IMR-90 (cell line): ENCODE data around the gene CNTNAP3B. TPM values are rescaled to one million over a fixed set of nuclear protein-coding genes. Genes with fewer than 3 reads are reported as not detected.
"Not testable (repeated sequence)": the region's sequence is repeated elsewhere in the genome, so short reads cannot be mapped to it uniquely, and the experiment has no call there.

Source experiments
- ATAC-seq: fragments of 200-7000 bp; cut with Tn5 transposase; 2 replicates; pipeline ENCODE4 v1.9.1; 2020; ENCODE audit warnings: low read depth, mild to moderate bottlenecking, moderate library complexity
- BruUV-seq: library from RNA; stranded (reverse); fragments of 400-500 nt; replicated peaks from 2 replicates; lab custom pipeline; 2021; lab: Mats Ljungman, UMichigan
- CTCF ChIA-PET: fragments of 300-600 bp; formaldehyde crosslinking; extraction: SDS; loops from one replicate; lab custom pipeline; 2021; ENCODE audit warnings: antibody characterized with exemption; lab: Yijun Ruan, JAX
- POLR2A ChIA-PET: fragments of 300-600 bp; sonication (Branson Sonifier 250); formaldehyde crosslinking; loops from one replicate; lab custom pipeline; 2022; ENCODE audit warnings: antibody characterized with exemption; ENCODE audit not compliant: unreplicated experiment; lab: Charles Lee
- DNase-seq: peaks from one replicate; pipeline ENCODE4 v3.0.0; 2013
- H2AFZ ChIP-seq: replicated peaks from 2 replicates; pipeline ENCODE3; 2013; ENCODE audit warnings: low read length, mild to moderate bottlenecking; ENCODE audit not compliant: poor library complexity
- H2AK5ac ChIP-seq: 2 replicates; pipeline ENCODE4 v1.6.1; 2013; ENCODE audit warnings: low read depth, low read length, inconsistent platforms
- H2AK9ac ChIP-seq: replicated peaks from 2 replicates; pipeline ENCODE3; 2013; ENCODE audit warnings: mild to moderate bottlenecking, low read depth, low read length, moderate library complexity; ENCODE audit not compliant: poor library complexity
- H2BK120ac ChIP-seq: 2 replicates; pipeline ENCODE4 v1.6.1; 2013; ENCODE audit warnings: low read depth, low read length, inconsistent platforms
- H2BK15ac ChIP-seq: 3 replicates; pipeline ENCODE4 v1.6.1; 2013; ENCODE audit warnings: low read depth, low read length, inconsistent platforms
- H2BK20ac ChIP-seq: 2 replicates; pipeline ENCODE4 v1.6.1; 2013; ENCODE audit warnings: low read depth, mild to moderate bottlenecking, inconsistent platforms, low read length, moderate library complexity
- H2BK5ac ChIP-seq: 2 replicates; pipeline ENCODE4 v1.6.1; 2013; ENCODE audit warnings: mild to moderate bottlenecking, low read depth, low read length, inconsistent platforms; ENCODE audit not compliant: poor library complexity, severe bottlenecking
- H3K14ac ChIP-seq: replicated peaks from 2 replicates; pipeline ENCODE4 v1.6.1; 2013; ENCODE audit warnings: low read depth, low read length, inconsistent platforms
- H3K18ac ChIP-seq: 2 replicates; pipeline ENCODE4 v1.6.1; 2013; ENCODE audit warnings: low read depth, low read length, control low read depth
- H3K23ac ChIP-seq: 2 replicates; pipeline ENCODE4 v1.6.1; 2013; ENCODE audit warnings: low read depth, low read length, inconsistent platforms
- H3K27ac ChIP-seq: 2 replicates; pipeline ENCODE4 v1.5.1; 2013; ENCODE audit warnings: mild to moderate bottlenecking, control low read depth, low read length; ENCODE audit not compliant: insufficient read depth
- H3K27me3 ChIP-seq: 2 replicates; pipeline ENCODE4 v1.6.1; 2013; ENCODE audit warnings: low read length; ENCODE audit not compliant: control insufficient read depth, insufficient read depth
- H3K36me3 ChIP-seq: 2 replicates; pipeline ENCODE4 v1.6.1; 2013; ENCODE audit warnings: low read length, mixed read lengths; ENCODE audit not compliant: control insufficient read depth, insufficient read depth
- H3K4ac ChIP-seq: 2 replicates; pipeline ENCODE4 v1.6.1; 2013; ENCODE audit warnings: low read depth, low read length, inconsistent platforms
- H3K4me1 ChIP-seq: 2 replicates; pipeline ENCODE4 v1.6.1; 2013; ENCODE audit warnings: low read length, mixed read lengths; ENCODE audit not compliant: control insufficient read depth, insufficient read depth
- H3K4me2 ChIP-seq: 2 replicates; pipeline ENCODE4 v1.6.1; 2013; ENCODE audit warnings: low read depth, mild to moderate bottlenecking, control low read depth, low read length, moderate library complexity
- H3K4me3 ChIP-seq: 2 replicates; pipeline ENCODE4 v1.5.1; 2013; ENCODE audit warnings: low read depth, mild to moderate bottlenecking, control low read depth, low read length, moderate library complexity; ENCODE audit not compliant: insufficient read depth
- H3K56ac ChIP-seq: 2 replicates; pipeline ENCODE4 v1.6.1; 2013; ENCODE audit warnings: low read length, inconsistent platforms; ENCODE audit not compliant: insufficient read depth; ENCODE audit errors: extremely low read depth
- H3K79me1 ChIP-seq, 2 experiments: 2 replicates each; pipeline ENCODE4 v1.6.1; 2013; ENCODE audit warnings: low read length in 2 of 2, inconsistent platforms in 1 of 2, low read depth in 1 of 2
- H3K9ac ChIP-seq: 2 replicates; pipeline ENCODE4 v1.6.1; 2013; ENCODE audit warnings: low read depth, low read length, control low read depth
- H3K9me1 ChIP-seq: 2 replicates; pipeline ENCODE4 v1.6.1; 2013; ENCODE audit warnings: low read length, inconsistent platforms; ENCODE audit not compliant: insufficient read depth
- H3K9me3 ChIP-seq: 2 replicates; pipeline ENCODE4 v1.6.1; 2013; ENCODE audit warnings: low read length; ENCODE audit not compliant: control insufficient read depth, insufficient read depth
- H4K20me1 ChIP-seq: 2 replicates; pipeline ENCODE4 v1.6.1; 2013; ENCODE audit warnings: low read length, inconsistent platforms; ENCODE audit not compliant: insufficient read depth
- H4K5ac ChIP-seq: 2 replicates; pipeline ENCODE4 v1.6.1; 2013; ENCODE audit warnings: mild to moderate bottlenecking, low read depth, low read length, control low read depth
- H4K8ac ChIP-seq, 2 experiments: 2 replicates each; pipeline ENCODE4 v1.6.1; 2013; ENCODE audit warnings: low read depth in 2 of 2, low read length in 2 of 2, control low read depth in 1 of 2, inconsistent platforms in 1 of 2
- H4K91ac ChIP-seq: 2 replicates; pipeline ENCODE4 v1.6.1; 2013; ENCODE audit warnings: low read depth, low read length, inconsistent platforms; ENCODE audit not compliant: insufficient read depth
- WGBS, 2 experiments: methylation state at CpG; one replicate each; pipeline versions ENCODE4 v1.1.5 to v1.1.7; 2013; ENCODE audit warnings: missing lambda C conversion rate in 2 of 2; ENCODE audit not compliant: insufficient read length in 1 of 2; ENCODE audit errors: extremely low coverage in 2 of 2; 5-methylcytosine and 5-hydroxymethylcytosine counted together
- dilution Hi-C: fragments of 300-500 bp; cut with HindIII; formaldehyde crosslinking; loops from one replicate; pipeline ENCODE4 v1.14.3; 2018; ENCODE audit warnings: low sequenced_read_pairs; ENCODE audit not compliant: unreplicated experiment
- in situ Hi-C: fragments of 300-500 bp; cut with MboI; formaldehyde crosslinking; loops from 3 replicates; pipeline ENCODE4 v1.14.3; 2019; ENCODE audit warnings: low sequenced_read_pairs, inconsistent platforms, mixed read lengths
- intact Hi-C: fragments of 100-400 bp; cut with micrococcal nuclease; formaldehyde crosslinking; loops from 2 replicates; pipeline ENCODE4 v1.10.0; 2022
- microRNA-seq, 2 experiments: library from miRNA; stranded (forward) in 1 of 2; unstranded in 1 of 2; fragments of 10-50 nt in 1 of 2; fragments of <30 nt in 1 of 2; gene quantifications in 1 of 2; microRNA quantifications in 1 of 2; one replicate each; pipeline versions ENCODE3 to v1.1.0; 2013 to 2020; ENCODE audit not compliant: insufficient read depth in 1 of 2, insufficient read length in 1 of 2, unreplicated experiment in 1 of 2
- polyA plus RNA-seq, 3 experiments: library from polyadenylated mRNA; depleted of rRNA; stranded (reverse); fragments of >200 nt; gene quantifications; 2 replicates each; pipeline ENCODE4 v1.2.3, GENCODE V29; 2012; ENCODE audit warnings: low replicate concordance in 1 of 3
- small RNA-seq, 5 experiments: library from RNA; depleted of rRNA; stranded (forward); fragments of <200 nt; gene quantifications; one replicate each; pipeline ENCODE3, GENCODE V24; 2012
- total RNA-seq: library from RNA; depleted of rRNA; stranded (reverse); fragments of >200 nt; gene quantifications from 2 replicates; pipeline ENCODE4 v1.2.3, GENCODE V29; 2012; rRNA removed

CNTNAP3B gene
- total and polyA plus RNA-seq, 2 of the 4 experiments (the other 2 are of a cell fraction): 1.4 to 2.1 TPM

- H3K36me3 ChIP-seq, intact Hi-C loops, H3K14ac ChIP-seq, H3K9ac ChIP-seq, H4K5ac ChIP-seq, H3K9me3 ChIP-seq, dilution Hi-C loops, in situ Hi-C loops, H2BK15ac ChIP-seq, H3K4me3 ChIP-seq, H2BK120ac ChIP-seq, H2AFZ ChIP-seq, H3K23ac ChIP-seq, H4K8ac ChIP-seq, H2BK20ac ChIP-seq, H3K4me2 ChIP-seq, H3K9me1 ChIP-seq, H3K27me3 ChIP-seq, H2AK5ac ChIP-seq, BruUV-seq, H3K56ac ChIP-seq, H2BK5ac ChIP-seq, DNase-seq, H3K27ac ChIP-seq, H3K4ac ChIP-seq, H3K18ac ChIP-seq, H2AK9ac ChIP-seq, CTCF ChIA-PET, H3K79me1 ChIP-seq, ATAC-seq, H3K4me1 ChIP-seq, POLR2A ChIA-PET, H4K91ac ChIP-seq, H4K20me1 ChIP-seq: not testable (repeated sequence)
- WGBS, 2 experiments: no CpG with 5 or more reads among the region's 7 CpGs
These were observed 281.4 kb downstream of the CNTNAP3B start for GRCh38 chr9:41847829-41848228.

Small RNAs within 50 kb of the gene (microRNA-seq; reads per million reads assigned to microRNA genes)
- gene RN7SL343P (ENCODE audit: insufficient read depth, insufficient read length): not detected

Small RNAs within 50 kb of the gene (small RNA-seq; reads per million reads assigned to genes)
- 0 reads per million in 5 experiments for gene RN7SL343P

Other genes starting within 250 kb of the CNTNAP3B start
- gene SPATA31A6, start 54.2 kb upstream of the CNTNAP3B start, total RNA-seq: not detected in 2 replicates
- gene SPATA31A6, start 54.2 kb upstream of the CNTNAP3B start, polyA plus RNA-seq (2012; rRNA removed): not detected in 2 replicates